Measurements from ENCODE around the gene EEPD1. TPM values are rescaled to one million over a fixed set of nuclear protein-coding genes. Genes with fewer than 3 reads are reported as not detected.

EEPD1 gene
- total RNA-seq, 1 experiment from 2014 or later: 9.8 TPM

DNA sequence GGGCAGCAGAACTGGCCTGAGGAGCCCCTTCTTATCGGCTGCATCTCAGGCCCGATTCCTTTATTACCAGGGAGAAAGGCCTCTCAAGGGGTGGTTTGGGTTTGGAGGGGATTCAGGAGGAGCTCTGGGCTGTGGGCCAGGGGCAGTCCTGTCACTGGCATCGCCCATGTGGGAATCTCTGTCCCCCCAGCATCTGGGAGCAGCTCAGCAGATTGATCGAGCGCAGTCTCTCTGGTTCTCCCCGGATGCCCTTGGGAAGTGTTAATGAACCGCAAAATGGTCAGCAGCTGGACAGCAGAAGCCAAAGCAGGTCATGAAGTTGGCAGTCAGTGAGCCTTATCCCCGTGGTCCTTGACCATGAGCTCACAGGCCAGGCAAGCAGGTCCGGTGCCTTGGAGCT lies 132.2 kb downstream of the EEPD1 start:
- no peak overlapping the region for H3K4me3 ChIP-seq (ENCODE audit: insufficient read depth, low read depth, low read length)
- H3K27me3 ChIP-seq (ENCODE audit: control insufficient read depth, insufficient read depth, low read length): no peaks in the 10 kb centered on the region
- DNase-seq: no peak
- H3K36me3 ChIP-seq (replicated peaks; ENCODE audit: control insufficient read depth, insufficient read depth, low read length): no peaks in the 10 kb centered on the region

DNA sequence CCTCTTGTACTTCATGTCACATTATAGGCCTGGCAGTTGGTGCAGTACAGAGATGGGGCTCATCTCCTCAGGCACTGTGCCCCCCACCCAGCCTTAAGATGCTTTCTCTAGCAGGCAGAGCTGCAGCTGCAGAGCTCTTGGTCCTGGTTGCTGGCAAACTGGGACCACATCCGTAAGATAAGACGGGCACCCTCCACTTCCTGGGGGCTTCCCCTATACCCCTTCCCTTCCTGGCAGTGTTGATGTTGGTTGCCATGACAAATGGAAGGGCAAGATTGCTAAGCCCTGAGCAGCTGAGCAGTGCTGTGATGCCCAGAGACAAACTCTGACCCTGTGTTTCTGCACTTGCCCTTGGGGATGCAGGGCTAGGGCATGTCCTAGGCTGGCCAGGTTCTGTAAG lies 133.2 kb downstream of the EEPD1 start:
- Histone ChIP-seq H3K4me3 (ENCODE audit: insufficient read depth, low read depth, low read length) (no peak overlapping the region), H3K36me3 (replicated peaks; ENCODE audit: control insufficient read depth, insufficient read depth, low read length) (no peaks in the 10 kb centered on the region)

DNA sequence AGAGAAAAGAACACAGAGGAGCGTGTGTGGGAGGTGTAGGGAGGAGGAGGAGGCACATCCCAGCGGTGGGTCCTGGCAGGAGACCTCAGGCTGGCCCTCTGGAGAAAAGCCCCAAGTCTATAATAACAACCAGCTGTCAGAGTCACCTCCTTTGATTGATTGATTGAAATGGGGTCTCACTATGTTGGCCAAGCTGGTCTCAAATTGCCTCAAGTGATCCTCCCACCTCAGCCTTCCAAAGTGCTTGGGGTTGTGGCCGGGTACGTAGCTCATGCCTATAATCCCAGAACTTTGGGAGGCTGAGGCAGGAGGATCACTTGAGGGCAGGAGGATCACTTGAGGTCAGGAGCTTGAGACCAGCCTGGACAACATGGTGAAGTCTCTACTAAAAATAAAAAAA lies 133.6 kb downstream of the EEPD1 start:
- DNase-seq: no peak
- no peak overlapping the region for H3K4me3 ChIP-seq (ENCODE audit: insufficient read depth, low read depth, low read length)
- no peaks in the 10 kb centered on the region for H3K36me3 ChIP-seq (replicated peaks; ENCODE audit: control insufficient read depth, insufficient read depth, low read length)
- H3K27me3 ChIP-seq (ENCODE audit: control insufficient read depth, insufficient read depth, low read length): no peaks in the 10 kb centered on the region

More for the DNA sequence above, 133.2 kb downstream of the EEPD1 start:
- DNase-seq: no peak
- no peaks in the 10 kb centered on the region for H3K27me3 ChIP-seq (ENCODE audit: control insufficient read depth, insufficient read depth, low read length)

DNA sequence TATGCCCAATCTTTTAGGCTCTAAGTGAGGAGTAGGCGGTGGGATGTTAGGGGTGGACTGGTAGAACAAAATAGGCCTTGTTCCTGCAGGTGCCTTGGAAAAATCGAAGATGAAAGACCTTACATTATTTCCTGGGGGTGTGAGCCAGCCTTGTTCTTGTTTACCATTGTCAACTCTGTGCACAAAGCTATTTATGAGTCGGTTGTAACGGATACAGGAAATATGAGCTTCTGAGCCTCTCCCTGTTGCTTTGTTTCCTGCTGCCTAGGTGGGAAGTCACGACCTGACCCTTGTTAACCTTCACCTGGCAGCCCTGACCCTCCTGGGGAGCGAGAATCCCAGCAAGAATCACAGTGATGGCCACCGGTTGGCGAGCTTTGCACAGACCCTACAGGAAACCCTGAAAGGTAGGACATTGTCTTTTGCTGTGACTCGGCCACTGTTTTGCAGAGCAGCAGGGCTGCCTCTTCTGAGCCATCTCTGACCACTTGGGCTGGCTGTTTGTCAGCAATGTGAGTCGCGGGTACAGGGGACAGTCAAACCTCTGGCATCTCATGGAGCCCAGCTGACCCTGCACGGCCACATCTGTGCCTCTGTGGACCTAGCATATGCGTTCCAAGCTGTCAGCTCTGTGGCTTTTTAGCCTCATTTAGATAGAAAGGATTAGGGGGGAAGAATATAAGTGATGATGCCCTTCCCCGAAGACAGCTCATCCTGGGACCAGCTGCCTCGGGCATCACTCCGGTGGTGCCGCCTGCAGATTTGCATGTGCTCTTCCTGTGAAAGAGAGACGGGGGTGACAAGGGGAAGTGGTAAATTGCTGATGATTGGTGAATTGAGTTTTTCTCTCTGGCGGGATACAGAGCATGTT lies 134.6 kb downstream of the EEPD1 start:
- Histone ChIP-seq H3K4me3 (ENCODE audit: insufficient read depth, low read depth, low read length) (no peak overlapping the region), H3K27me3 (ENCODE audit: control insufficient read depth, insufficient read depth, low read length) (no peaks in the 10 kb centered on the region), H3K36me3 (replicated peaks; ENCODE audit: control insufficient read depth, insufficient read depth, low read length) (no peaks in the 10 kb centered on the region)
- no peak for DNase-seq

DNA sequence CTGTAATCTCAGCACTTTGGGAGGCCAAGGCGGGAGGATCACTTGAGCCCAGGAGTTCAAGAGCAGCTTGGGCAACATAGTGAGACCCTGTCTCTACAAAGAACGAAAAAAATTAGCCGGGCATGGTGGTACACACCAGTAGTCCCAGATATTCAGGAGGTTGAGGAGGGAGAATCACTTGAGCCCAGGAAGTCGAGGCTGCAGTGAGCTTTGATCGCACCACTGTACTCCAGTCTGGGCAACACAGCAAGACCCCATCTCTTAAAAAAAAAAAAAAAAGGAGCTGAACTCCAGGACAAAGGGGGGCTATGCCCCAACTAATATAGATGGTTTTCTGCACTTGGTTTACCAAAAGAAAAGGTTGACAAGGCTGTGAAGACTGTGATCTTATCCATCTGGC lies 135.4 kb downstream of the EEPD1 start:
- Histone ChIP-seq H3K36me3 (replicated peaks; ENCODE audit: control insufficient read depth, insufficient read depth, low read length) (no peaks in the 10 kb centered on the region), H3K27me3 (ENCODE audit: control insufficient read depth, insufficient read depth, low read length) (no peaks in the 10 kb centered on the region), H3K4me3 (ENCODE audit: insufficient read depth, low read depth, low read length) (no peak overlapping the region)
- DNase-seq: no peak

DNA sequence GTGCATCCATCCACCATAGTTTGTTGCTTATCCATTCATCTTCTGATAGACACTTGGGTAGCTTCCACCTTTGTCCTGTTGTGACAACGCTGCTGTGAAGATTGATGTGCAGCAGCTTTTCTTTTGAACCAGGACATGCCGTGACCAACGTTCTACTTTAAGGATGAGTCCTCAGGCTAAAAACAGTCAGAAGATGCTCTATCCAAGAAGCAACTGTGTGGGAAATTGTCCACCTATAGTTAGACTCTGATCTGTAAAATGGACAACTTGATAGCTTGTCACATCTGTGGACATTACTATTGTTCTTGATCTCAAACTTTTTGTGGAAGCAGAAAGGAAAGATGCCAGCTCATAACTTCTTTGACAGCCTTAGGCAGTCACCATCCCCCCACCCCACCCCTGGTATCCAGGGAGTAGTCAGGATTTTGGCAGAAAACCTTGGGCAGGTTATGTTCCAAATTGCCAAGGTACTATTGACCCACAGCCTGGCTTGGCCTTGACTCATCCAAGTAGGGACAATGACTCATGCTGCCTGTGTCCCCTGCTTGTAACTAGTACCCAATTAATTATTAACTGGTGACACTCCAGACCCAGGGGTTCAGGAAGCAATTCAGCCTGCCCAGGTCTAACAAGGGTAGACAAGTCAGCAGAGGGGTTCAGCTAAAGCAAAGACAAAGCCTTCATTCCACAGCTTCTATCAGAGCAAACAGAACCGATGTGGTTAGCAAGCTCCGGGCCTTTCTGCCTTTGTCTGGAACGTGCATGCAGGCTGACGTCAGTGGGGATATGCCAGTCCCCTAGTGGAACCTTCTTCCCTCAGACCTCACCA lies 137.0 kb downstream of the EEPD1 start:
- Histone ChIP-seq H3K27me3 (ENCODE audit: control insufficient read depth, insufficient read depth, low read length) (no peaks in the 10 kb centered on the region), H3K4me3 (ENCODE audit: insufficient read depth, low read depth, low read length) (no peak overlapping the region), H3K36me3 (replicated peaks; ENCODE audit: control insufficient read depth, insufficient read depth, low read length) (no peaks in the 10 kb centered on the region)
- no peak for DNase-seq

DNA sequence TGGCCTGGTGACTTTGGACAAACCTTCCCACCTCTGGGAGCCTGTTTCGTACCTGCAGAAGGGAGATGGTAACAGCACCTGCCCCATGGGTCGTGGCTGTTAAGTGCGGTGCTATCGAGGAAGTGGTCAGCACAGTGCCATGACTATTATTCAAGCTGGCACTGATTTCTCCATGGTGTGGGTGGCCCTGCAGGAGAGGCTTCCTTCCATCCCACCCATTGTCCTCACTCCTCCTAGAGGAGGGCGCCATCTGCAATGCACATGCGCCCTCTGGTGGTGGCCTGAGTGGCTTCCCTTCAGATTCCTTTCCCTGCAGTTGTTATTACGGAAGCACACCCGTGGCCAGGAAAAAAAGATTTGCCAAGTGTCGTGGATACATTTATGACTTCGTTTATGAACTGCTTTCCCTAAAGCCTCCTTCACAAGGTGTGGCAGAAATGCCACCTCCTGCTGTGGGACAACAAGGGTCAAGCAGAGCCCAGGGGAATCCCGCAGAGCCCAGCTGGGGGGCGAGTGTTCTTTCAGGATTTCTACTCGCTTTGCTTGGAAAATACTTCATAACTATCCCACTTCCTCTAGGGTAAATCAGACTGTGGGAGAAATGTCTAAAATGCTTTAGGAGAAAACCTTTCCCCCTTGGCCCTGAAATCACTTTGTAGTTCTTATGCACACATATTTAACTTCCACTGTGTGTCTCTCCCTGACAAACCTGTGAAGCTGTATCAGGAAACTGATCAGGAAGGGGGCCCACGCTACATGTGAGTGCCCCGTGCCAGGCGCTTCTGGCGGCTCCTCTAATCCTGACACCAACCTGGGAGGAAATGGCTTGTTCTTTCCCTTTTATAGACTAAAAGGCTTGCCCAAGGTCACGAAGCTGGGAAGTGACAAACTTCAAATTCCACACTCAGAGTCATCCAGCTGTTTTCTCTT lies 138.6 kb downstream of the EEPD1 start:
- H3K4me3 ChIP-seq (ENCODE audit: insufficient read depth, low read depth, low read length): no peak overlapping the region
- H3K27me3 ChIP-seq (ENCODE audit: control insufficient read depth, insufficient read depth, low read length): no peaks in the 10 kb centered on the region
- H3K36me3 ChIP-seq (replicated peaks; ENCODE audit: control insufficient read depth, insufficient read depth, low read length): no peaks in the 10 kb centered on the region
- DNase-seq: peak; percentile 87

DNA sequence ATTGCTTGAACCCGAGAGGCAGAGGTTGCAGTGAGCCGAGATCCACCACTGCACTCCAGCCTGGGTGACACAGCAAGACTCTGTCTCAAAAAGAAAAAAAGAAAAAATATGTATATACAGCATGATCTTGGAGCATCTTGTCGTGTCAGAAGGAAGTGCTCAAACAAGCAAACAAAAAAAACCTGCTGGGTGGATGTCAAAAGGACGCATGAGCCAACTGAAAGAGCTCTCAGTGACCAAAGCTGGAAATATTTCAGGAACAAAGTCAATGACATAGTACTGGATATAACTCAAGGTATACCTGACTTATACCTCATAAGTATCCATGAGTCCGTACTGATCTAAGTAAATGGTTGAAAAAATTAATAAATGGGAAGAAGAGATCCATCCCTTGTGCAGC lies 142.0 kb downstream of the EEPD1 start:
- no peak overlapping the region for H3K4me3 ChIP-seq (ENCODE audit: insufficient read depth, low read depth, low read length)
- DNase-seq: no peak
- no peaks in the 10 kb centered on the region for H3K36me3 ChIP-seq (replicated peaks; ENCODE audit: control insufficient read depth, insufficient read depth, low read length)
- H3K27me3 ChIP-seq (ENCODE audit: control insufficient read depth, insufficient read depth, low read length): no peaks in the 10 kb centered on the region

DNA sequence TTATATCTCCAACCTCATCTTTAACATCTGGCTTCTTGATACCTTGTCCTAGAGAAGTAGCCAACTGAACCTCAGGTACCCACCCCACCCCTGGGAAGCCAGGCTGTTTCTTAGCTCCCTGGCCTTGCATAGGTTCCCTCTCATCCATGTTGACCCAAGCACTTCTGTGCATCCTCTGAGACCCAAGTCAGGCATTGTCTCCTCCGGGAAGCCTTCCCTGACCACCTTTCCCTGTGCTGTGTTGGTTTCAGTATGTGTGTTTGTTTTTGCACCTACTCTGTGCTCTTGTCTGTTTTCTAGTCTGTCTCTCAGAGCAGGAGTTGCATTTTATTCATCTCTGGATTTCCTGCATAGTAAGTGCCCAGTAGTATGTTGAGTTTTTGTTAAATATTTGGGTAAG lies 143.2 kb downstream of the EEPD1 start:
- H3K36me3 ChIP-seq (replicated peaks; ENCODE audit: control insufficient read depth, insufficient read depth, low read length): no peaks in the 10 kb centered on the region
- no peak overlapping the region for H3K4me3 ChIP-seq (ENCODE audit: insufficient read depth, low read depth, low read length)
- no peaks in the 10 kb centered on the region for H3K27me3 ChIP-seq (ENCODE audit: control insufficient read depth, insufficient read depth, low read length)
- no peak for DNase-seq

DNA sequence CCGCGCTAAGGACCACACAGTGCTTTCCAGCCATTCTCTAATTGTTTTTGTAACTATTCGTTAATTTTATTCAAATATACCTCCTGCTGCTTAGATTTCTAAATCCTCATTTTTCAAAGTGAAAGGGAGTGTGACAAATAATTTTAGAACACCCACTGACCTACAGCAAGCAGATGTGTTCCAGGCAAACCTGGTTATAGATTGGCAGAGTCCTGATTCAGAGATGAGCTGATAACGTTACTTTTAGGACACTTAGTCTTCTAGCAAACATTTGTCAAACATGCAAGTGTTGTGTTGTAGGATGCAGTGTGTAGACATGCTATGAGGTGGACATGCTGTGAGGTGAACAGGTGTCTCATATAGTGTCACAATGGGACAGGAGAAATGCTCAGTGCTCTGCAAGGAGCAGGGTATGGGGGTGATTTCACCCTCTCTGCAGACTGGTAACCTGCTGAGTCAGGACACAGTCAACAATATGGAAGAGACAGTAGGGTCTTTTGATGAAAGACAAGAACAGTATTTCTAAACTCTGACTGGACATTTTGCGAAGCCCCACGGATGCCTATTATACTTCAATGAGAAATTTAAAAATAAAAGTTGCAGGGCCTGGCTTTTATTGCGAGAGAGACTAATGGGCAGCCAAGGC lies 144.4 kb downstream of the EEPD1 start:
- Histone ChIP-seq H3K4me3 (ENCODE audit: insufficient read depth, low read depth, low read length) (no peak overlapping the region), H3K36me3 (replicated peaks; ENCODE audit: control insufficient read depth, insufficient read depth, low read length) (no peaks in the 10 kb centered on the region), H3K27me3 (ENCODE audit: control insufficient read depth, insufficient read depth, low read length) (no peaks in the 10 kb centered on the region)
- DNase-seq: no peak

DNA sequence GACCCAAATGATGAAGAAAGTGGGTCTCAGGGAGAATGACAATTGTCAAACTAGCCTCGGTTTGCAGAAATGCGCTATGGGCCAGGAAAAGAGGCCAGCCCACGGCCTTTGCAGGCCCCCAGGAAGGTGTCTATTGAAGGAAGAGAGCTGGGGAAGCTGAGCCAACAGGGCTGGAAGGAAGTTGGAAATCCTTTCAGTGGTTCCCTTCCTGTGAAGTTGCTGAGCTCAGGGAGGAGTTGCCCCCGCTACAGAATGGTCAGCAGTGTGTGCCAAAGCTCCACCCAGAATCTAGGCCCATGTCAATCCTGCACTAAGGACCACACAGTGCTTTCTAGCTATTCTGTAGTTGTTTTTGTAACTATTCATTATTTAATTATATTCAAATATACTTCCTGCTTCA lies 145.1 kb downstream of the EEPD1 start:
- no peaks in the 10 kb centered on the region for H3K36me3 ChIP-seq (replicated peaks; ENCODE audit: control insufficient read depth, insufficient read depth, low read length)
- no peaks in the 10 kb centered on the region for H3K27me3 ChIP-seq (ENCODE audit: control insufficient read depth, insufficient read depth, low read length)
- DNase-seq: no peak
- no peak overlapping the region for H3K4me3 ChIP-seq (ENCODE audit: insufficient read depth, low read depth, low read length)

DNA sequence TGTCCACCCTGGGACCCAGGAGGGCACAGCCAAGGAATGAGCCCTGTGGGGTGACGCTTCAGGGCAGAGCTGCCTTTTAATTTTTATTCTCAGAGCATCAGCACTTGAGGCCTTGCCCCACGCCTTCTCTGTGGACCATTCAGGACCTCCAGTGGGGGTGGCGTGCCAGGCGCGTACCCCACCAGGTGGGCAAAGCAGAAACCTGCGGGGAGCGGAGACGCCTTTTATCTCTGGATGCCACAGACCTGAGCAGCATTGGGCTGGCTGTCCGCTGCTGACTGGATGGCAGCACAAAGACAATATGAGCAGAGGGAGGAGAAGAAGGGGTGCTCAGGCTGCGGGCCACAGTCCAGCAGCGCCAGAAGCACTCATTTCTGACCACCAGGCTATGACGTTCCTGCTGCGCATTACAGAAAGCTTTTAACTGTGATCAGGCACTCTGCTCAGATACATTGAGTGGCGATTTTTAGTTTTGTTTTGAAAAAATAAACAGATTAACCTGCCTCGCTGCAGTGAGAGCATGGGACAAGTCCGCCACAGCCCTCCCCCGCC lies 146.2 kb downstream of the EEPD1 start:
- Histone ChIP-seq H3K27me3 (ENCODE audit: control insufficient read depth, insufficient read depth, low read length) (no peaks in the 10 kb centered on the region), H3K4me3 (ENCODE audit: insufficient read depth, low read depth, low read length) (no peak overlapping the region), H3K36me3 (replicated peaks; ENCODE audit: control insufficient read depth, insufficient read depth, low read length) (no peaks in the 10 kb centered on the region)
- no peak for DNase-seq

DNA sequence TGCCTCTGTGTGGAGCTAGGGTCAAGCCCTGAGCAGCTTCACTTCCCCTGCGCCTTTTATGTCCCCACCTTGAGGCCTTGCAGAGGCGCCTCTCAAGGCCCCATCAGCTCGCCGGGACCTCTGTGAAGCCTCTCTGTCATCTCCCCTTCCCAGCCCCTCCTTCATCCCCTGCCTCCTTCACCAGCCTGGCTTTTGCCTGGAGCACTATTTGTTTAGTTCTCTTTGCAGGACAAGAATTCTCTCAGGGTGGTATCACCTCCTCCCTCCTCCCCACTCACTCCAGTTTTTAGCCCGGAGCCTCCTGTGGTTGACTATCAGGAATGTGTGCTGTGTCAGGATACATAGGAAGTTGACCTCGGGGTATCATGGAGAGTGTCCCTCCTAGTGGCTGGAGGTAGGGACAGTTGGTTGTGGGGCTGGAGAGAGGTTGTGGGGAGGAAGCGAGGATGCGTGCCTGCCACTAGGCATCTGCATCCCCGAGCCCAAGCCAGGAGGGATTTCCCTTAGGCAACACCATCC lies 146.8 kb downstream of the EEPD1 start:
- peak; percentile 69 for DNase-seq
- Histone ChIP-seq H3K4me3 (ENCODE audit: insufficient read depth, low read depth, low read length) (no peak overlapping the region), H3K27me3 (ENCODE audit: control insufficient read depth, insufficient read depth, low read length) (no peaks in the 10 kb centered on the region), H3K36me3 (replicated peaks; ENCODE audit: control insufficient read depth, insufficient read depth, low read length) (no peaks in the 10 kb centered on the region)

Measured in H7 (cell line).